K562 (cell line): ENCODE measurements around the gene ESR2. TPM values are rescaled to one million over a fixed set of nuclear protein-coding genes. Genes with fewer than 3 reads are reported as not detected.

Experiments used
- COPS2 ChIP-seq: fragments of 450-650 bp; conservative IDR thresholded peaks from 2 replicates; pipeline ENCODE4 v1.6.1; 2016; ENCODE audit warnings: mild to moderate bottlenecking, moderate library complexity
- GABPB1 ChIP-seq: sonication (generic); formaldehyde crosslinking; IDR thresholded peaks from 2 replicates; pipeline ENCODE4 v1.8.0; 2022; ENCODE audit warnings: mild to moderate bottlenecking, missing genetic modification reagents
- HMGN3 ChIP-seq: IDR thresholded peaks from 2 replicates; pipeline ENCODE4 v1.6.1; 2011; ENCODE audit warnings: borderline replicate concordance, low read depth, mild to moderate bottlenecking, mixed read lengths, low read length; ENCODE audit not compliant: insufficient read length; ENCODE audit errors: extremely low read depth
- MTF1 ChIP-seq: fragments of 250-450 bp; sonication (Bioruptor Pico); IDR thresholded peaks from 2 replicates; pipeline ENCODE4 v1.9.0; 2021; ENCODE audit warnings: moderate library complexity, mild to moderate bottlenecking, inconsistent platforms, borderline replicate concordance
- NCOR1 ChIP-seq: fragments of 450-650 bp; IDR thresholded peaks from 2 replicates; pipeline ENCODE4 v1.6.1; 2016; ENCODE audit warnings: mild to moderate bottlenecking, moderate library complexity
- NEUROD1 ChIP-seq: fragments of 150-350 bp; IDR thresholded peaks from 2 replicates; pipeline ENCODE4 v1.6.1; 2014; ENCODE audit warnings: borderline replicate concordance, low read length, low read depth; ENCODE audit not compliant: partially characterized antibody
- SRSF7 ChIP-seq: fragments of 200-400 bp; formaldehyde crosslinking; optimal IDR thresholded peaks from 2 replicates; pipeline ENCODE3; 2017; ENCODE audit warnings: mild to moderate bottlenecking, low read depth, low read length
- ZBTB1 ChIP-seq: sonication (generic); formaldehyde crosslinking; IDR thresholded peaks from 2 replicates; pipeline ENCODE4 v1.8.1; 2023; ENCODE audit warnings: missing genetic modification reagents, low read depth, mild to moderate bottlenecking, borderline replicate concordance
- ZKSCAN1 ChIP-seq: fragments of 150-350 bp; IDR thresholded peaks from 2 replicates; pipeline ENCODE4 v1.6.1; 2016; ENCODE audit warnings: low read depth, low read length
- ZNF124 ChIP-seq: sonication (generic); formaldehyde crosslinking; IDR thresholded peaks from 2 replicates; pipeline ENCODE4 v1.8.1; 2022; ENCODE audit warnings: missing genetic modification reagents
- polyA plus RNA-seq, 8 experiments: library from polyadenylated mRNA; depleted of rRNA in 4 of 8; stranded (reverse) in 5 of 8; unstranded in 3 of 8; fragments of >200 nt; fragmentation: Nextera tagmentation in 2 of 8; fragmentation: Illumina TruSeq in 1 of 8; extraction: Ambion mirVana in 2 of 8; extraction: Trizol in 1 of 8; gene quantifications; 2 replicates each; pipeline versions ENCODE4 v1.2.1 to v1.2.3, GENCODE V29; 2011 to 2014; ENCODE audit warnings: inconsistent platforms in 1 of 8, missing spikeins in 1 of 8
- total RNA-seq, 7 experiments: library from RNA; depleted of rRNA in 6 of 7; stranded (reverse); fragments of >200 nt in 6 of 7; fragmentation: Illumina TruSeq in 2 of 7; extraction: Trizol in 2 of 7; gene quantifications; 2 replicates each; pipeline versions ENCODE4 v1.2.1 to v1.2.3, GENCODE V29; 2011 to 2021; ENCODE audit warnings: low replicate concordance in 1 of 7
- TF ChIP-seq, protein P1 (sequence below): sonication (generic); formaldehyde crosslinking; IDR thresholded peaks from 2 replicates; pipeline ENCODE4 v1.8.0; 2022; ENCODE audit warnings: mild to moderate bottlenecking, missing genetic modification reagents
- TF ChIP-seq, protein P2 (sequence below): fragments of 450-650 bp; IDR thresholded peaks from 2 replicates; pipeline ENCODE4 v1.6.1; 2014; ENCODE audit warnings: low read depth, mild to moderate bottlenecking, moderate library complexity, borderline replicate concordance

The ESR2 gene
- total and polyA plus RNA-seq, 9 of the 15 experiments (the other 6 are each of a cell fraction or from before 2014, with no cell fraction given): 0.07 to 3.8 (median 2.0) TPM

DNA sequence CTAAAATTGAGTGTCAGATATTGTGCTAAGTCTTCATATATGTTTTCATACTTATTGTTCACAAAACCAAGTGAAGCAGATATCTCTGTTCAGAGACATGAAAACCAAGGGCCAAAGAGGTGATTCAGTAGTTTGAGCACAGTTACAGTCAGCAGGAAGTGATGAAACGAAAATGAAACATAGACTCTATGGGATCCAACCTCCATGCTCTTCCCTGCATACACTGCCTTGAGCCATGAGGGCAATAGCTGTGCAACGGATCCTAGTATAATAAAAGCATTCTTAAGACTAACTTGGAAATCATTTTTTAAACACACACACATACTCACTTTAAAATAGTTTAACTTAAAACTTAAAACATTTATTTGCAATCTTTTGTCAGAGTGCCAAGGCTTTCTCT, 27.9 kb downstream of the ESR2 start (continued):
- TF ChIP-seq SRSF7: no peak
- no peak for TF ChIP-seq COPS2
- no peak for TF ChIP-seq ZBTB1 (CRISPR knock-in tag)
- TF ChIP-seq, protein P1, sequence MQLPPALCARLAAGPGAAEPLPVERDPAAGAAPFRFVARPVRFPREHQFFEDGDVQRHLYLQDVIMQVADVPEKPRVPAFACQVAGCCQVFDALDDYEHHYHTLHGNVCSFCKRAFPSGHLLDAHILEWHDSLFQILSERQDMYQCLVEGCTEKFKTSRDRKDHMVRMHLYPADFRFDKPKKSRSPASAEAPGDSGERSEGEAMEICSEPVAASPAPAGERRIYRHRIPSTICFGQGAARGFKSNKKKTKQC (CRISPR knock-in tag): no peak
- TF ChIP-seq, protein P2, sequence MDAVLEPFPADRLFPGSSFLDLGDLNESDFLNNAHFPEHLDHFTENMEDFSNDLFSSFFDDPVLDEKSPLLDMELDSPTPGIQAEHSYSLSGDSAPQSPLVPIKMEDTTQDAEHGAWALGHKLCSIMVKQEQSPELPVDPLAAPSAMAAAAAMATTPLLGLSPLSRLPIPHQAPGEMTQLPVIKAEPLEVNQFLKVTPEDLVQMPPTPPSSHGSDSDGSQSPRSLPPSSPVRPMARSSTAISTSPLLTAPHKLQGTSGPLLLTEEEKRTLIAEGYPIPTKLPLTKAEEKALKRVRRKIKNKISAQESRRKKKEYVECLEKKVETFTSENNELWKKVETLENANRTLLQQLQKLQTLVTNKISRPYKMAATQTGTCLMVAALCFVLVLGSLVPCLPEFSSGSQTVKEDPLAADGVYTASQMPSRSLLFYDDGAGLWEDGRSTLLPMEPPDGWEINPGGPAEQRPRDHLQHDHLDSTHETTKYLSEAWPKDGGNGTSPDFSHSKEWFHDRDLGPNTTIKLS: no peak
- TF ChIP-seq NCOR1: no peak
- 0 out of 2 replicates have a peak, but pooled peaks have one; percentile 25 for TF ChIP-seq GABPB1 (CRISPR knock-in tag)
- no peak for TF ChIP-seq ZNF124 (CRISPR knock-in tag)
- no peak for TF ChIP-seq NEUROD1
- TF ChIP-seq ZKSCAN1: no peak
- no peak for TF ChIP-seq HMGN3
- no peak for TF ChIP-seq MTF1 (CRISPR knock-in tag)
